HUES64 (cell line): ENCODE results near the gene SCYGR2.

ENCODE experiments used
- H3K27ac ChIP-seq: 2 replicates; pipeline ENCODE4 v1.7.0; 2013; ENCODE audit warnings: low read depth, low read length, inconsistent platforms
- H3K27me3 ChIP-seq: 2 replicates; pipeline ENCODE4 v1.6.1; 2013; ENCODE audit warnings: mild to moderate bottlenecking, low read length; ENCODE audit not compliant: insufficient read depth
- H3K36me3 ChIP-seq: 2 replicates; pipeline ENCODE4 v1.6.1; 2013; ENCODE audit warnings: mild to moderate bottlenecking, low read length; ENCODE audit not compliant: insufficient read depth
- H3K4me1 ChIP-seq: 2 replicates; pipeline ENCODE4 v1.6.1; 2013; ENCODE audit warnings: mild to moderate bottlenecking, low read length, moderate library complexity; ENCODE audit not compliant: insufficient read depth
- H3K4me3 ChIP-seq: 2 replicates; pipeline ENCODE4 v1.5.1; 2013; ENCODE audit warnings: mild to moderate bottlenecking, low read length, moderate library complexity
- H3K9ac ChIP-seq: 2 replicates; pipeline ENCODE4 v1.6.1; 2013; ENCODE audit warnings: mild to moderate bottlenecking, low read depth, low read length
- H3K9me3 ChIP-seq: 2 replicates; pipeline ENCODE4 v1.6.1; 2013; ENCODE audit warnings: low read depth, low read length; ENCODE audit not compliant: insufficient read depth
- WGBS: fragments of 150-250, 120-280 bp; methylation state at CpG from one replicate; pipeline ENCODE4 v1.1.7; 2013; ENCODE audit warnings: missing lambda C conversion rate; 5-methylcytosine and 5-hydroxymethylcytosine counted together

SCYGR2 gene

GRCh38 chr2:227626580-227627151 is 28.0 kb downstream of the SCYGR2 start:
- Histone ChIP-seq H3K9me3 (0 out of 2 replicates have a peak, but pooled peaks cover 4% of the 10 kb centered on the region), H3K4me3 (no peak overlapping the region), H3K4me1 (no peaks in the 10 kb centered on the region), H3K9ac (no peak overlapping the region), H3K36me3 (no peaks in the 10 kb centered on the region), H3K27me3 (no peaks in the 10 kb centered on the region), H3K27ac (no peak overlapping the region)
- 91% methylated on average over 10 of the region's 10 CpGs for WGBS

- Histone ChIP-seq H3K27ac (no peak overlapping the region), H3K9me3 (0 out of 2 replicates have a peak, but pooled peaks cover under 1% of the 10 kb centered on the region), H3K9ac (no peak overlapping the region), H3K4me1 (no peaks in the 10 kb centered on the region), H3K4me3 (no peak overlapping the region), H3K27me3 (no peaks in the 10 kb centered on the region), H3K36me3 (no peaks in the 10 kb centered on the region)
- 70% methylated on average over 3 of the region's 3 CpGs for WGBS
Observed at GRCh38 chr2:227627769-227628168, 29.1 kb downstream of the SCYGR2 start.

DNA sequence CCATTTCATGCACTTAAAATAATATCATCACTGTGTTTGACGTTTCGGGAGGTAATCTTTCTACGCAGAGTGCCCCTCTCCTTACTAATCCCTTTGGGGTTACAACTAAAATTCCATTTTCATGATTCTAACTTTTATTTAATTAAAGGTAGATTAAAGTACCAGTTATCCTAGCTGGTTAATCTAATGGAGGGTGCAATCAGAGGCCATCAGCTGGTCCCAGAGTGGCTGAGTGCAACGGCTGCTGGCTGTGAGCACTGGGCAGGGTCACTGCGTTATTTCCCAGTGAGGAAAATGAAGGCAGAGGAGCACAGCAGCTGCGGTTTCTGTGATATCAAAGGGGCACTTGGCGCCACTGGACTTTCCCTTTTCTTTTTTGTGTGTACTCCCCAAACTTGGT is 30.7 kb downstream of the SCYGR2 start:
- no peak overlapping the region for H3K4me3 ChIP-seq
- H3K27me3 ChIP-seq: no peaks in the 10 kb centered on the region
- 86% methylated on average over 7 of the region's 7 CpGs for WGBS
- H3K4me1 ChIP-seq: no peaks in the 10 kb centered on the region
- H3K9me3 ChIP-seq: no peaks in the 10 kb centered on the region
- H3K27ac ChIP-seq: no peak overlapping the region
- no peaks in the 10 kb centered on the region for H3K36me3 ChIP-seq
- H3K9ac ChIP-seq: no peak overlapping the region

DNA sequence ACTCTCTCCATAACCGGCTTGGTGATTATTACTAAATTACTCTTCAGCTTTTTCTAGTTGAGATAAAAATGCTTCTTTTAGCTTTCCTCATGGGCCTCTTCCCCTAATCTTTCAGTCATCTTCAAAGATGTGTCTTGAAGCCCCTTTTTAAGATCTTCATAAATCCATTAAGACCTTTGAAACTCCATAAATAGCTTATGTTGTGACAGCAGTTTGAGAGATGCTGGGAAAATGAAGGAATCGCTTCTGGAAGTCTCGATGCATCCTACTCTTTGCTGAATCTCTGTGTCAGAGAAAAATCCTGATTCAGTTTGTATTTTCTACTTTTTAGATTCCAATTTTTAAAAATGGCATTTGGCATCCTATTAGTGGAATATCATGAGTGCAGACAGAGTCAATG is 31.6 kb downstream of the SCYGR2 start:
- no peak overlapping the region for H3K27ac ChIP-seq
- H3K9ac ChIP-seq: no peak overlapping the region

GRCh38 chr2:227632827-227633226 is 34.1 kb downstream of the SCYGR2 start:
- no peak overlapping the region for H3K27ac ChIP-seq
- 91% methylated on average over 5 of the region's 6 CpGs for WGBS
- H3K27me3 ChIP-seq: no peaks in the 10 kb centered on the region

More for the DNA sequence above, 31.6 kb downstream of the SCYGR2 start:
- H3K4me1 ChIP-seq: no peaks in the 10 kb centered on the region
- no peaks in the 10 kb centered on the region for H3K36me3 ChIP-seq
- no peaks in the 10 kb centered on the region for H3K9me3 ChIP-seq
- WGBS: 97% methylated on average over 3 of the region's 3 CpGs
- no peaks in the 10 kb centered on the region for H3K27me3 ChIP-seq
- no peak overlapping the region for H3K4me3 ChIP-seq

DNA sequence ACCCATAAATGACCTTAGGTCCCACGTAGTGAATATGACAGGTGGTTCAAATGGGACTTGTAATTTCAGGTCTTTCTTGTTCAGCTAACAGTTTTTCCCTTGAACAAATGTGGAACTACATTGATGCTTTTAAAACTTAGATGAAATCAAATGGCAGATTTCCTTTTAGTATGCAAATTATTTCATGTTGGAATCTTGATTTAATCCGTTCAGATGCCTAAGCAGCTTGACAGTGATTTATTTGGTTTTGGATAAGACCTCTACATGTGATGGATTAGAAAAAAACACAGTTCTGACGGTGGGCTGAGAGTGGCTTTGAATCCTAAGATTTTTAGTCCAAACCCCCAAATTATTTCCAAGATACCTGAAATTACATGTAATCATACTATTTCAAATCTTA is 35.5 kb downstream of the SCYGR2 start:
- H3K9ac ChIP-seq: no peak overlapping the region
- no peaks in the 10 kb centered on the region for H3K36me3 ChIP-seq
- H3K27me3 ChIP-seq: no peaks in the 10 kb centered on the region
- 93% methylated on average over 3 of the region's 3 CpGs for WGBS
- H3K9me3 ChIP-seq: no peaks in the 10 kb centered on the region
- H3K4me3 ChIP-seq: no peak overlapping the region
- H3K4me1 ChIP-seq: no peaks in the 10 kb centered on the region
- H3K27ac ChIP-seq: no peak overlapping the region

More at GRCh38 chr2:227632827-227633226, 34.1 kb downstream of the SCYGR2 start:
- Histone ChIP-seq H3K9ac (no peak overlapping the region), H3K9me3 (no peaks in the 10 kb centered on the region), H3K4me1 (no peaks in the 10 kb centered on the region), H3K36me3 (no peaks in the 10 kb centered on the region), H3K4me3 (no peak overlapping the region)

GRCh38 chr2:227642656-227643055 is 44.0 kb downstream of the SCYGR2 start:
- Histone ChIP-seq H3K36me3 (no peaks in the 10 kb centered on the region), H3K27ac (no peak overlapping the region), H3K4me3 (no peak overlapping the region), H3K4me1 (0 out of 2 replicates have a peak, but pooled peaks cover 5% of the 10 kb centered on the region), H3K27me3 (no peaks in the 10 kb centered on the region), H3K9me3 (no peaks in the 10 kb centered on the region), H3K9ac (no peak overlapping the region)
- WGBS: 46% methylated on average over 2 of the region's 2 CpGs

DNA sequence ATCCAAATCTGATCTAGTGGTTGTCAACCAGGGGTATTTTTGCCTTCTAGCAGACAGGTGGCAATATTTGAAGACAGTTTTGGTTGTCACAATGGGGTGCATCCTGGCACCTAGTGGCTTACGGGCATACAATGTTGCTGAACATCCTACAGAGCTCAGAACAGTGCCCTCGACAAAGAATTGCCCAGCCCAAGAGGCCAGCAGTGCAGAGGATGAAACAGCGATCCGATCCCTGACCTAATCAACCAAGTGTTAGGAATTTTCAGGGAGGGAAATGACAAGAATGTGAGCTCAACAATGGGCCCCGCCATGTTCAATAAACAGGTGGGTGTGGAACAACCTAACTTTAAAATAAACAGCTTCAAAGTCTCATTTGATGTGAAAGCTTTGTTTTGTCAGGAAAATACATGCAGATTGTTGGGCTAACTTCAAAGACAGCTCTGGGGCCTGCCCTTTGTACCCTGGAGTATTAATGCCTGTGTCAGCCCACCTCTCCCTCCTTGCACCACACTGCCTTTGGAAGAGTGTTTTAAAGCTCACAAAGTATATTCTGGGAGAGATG is 45.4 kb downstream of the SCYGR2 start:
- H3K27me3 ChIP-seq: no peaks in the 10 kb centered on the region
- no peak overlapping the region for H3K4me3 ChIP-seq
- no peak overlapping the region for H3K27ac ChIP-seq
- no peak overlapping the region for H3K9ac ChIP-seq
- no peaks in the 10 kb centered on the region for H3K36me3 ChIP-seq
- WGBS: 70% methylated on average over 5 of the region's 5 CpGs
- no peaks in the 10 kb centered on the region for H3K9me3 ChIP-seq
- 0 out of 2 replicates have a peak, but pooled peaks cover 5% of the 10 kb centered on the region for H3K4me1 ChIP-seq
